HG02642 (cell line): ENCODE data around the gene HOMER1.

Source experiments
- ATAC-seq: cut with Tn5 transposase; IDR thresholded peaks from one replicate; pipeline ENCODE4 v1.9.1; 2021; ENCODE audit warnings: mild to moderate bottlenecking; ENCODE audit not compliant: unreplicated experiment, poor library complexity

HOMER1 gene

DNA sequence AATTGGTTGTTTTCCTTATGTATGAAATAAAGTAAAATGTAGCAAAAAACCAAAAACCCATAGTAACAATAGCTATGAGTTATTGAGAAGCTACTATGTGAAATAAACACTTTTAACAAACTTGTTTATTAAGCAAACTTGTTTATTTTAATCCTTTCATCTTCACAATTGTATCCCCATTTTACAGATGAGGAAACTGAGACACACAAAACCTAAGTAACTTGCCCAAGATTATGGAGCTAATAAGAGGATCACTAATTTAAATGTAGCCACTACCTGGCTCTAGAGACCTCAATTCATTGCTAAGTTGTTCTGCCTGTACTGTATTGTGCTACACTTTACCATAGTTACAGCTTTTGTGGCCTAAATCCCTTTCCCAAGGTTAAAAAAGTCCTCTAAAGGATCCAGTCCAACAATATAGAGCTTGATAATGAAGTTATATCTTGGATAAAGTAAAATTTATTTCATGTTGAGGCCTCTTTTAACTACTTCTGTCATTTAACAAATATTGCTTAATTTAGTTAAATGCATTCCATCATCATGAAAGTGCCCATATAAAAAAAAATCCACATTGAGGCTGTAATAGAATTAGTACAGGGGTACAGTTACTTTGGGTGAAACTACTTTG is 22.1 kb downstream of the HOMER1 start:
- ATAC-seq: no peak

- no peak for ATAC-seq
Measured at GRCh38 chr5:79490323-79490936, 23.5 kb downstream of the HOMER1 start.

- no peak for ATAC-seq
Measured at GRCh38 chr5:79489773-79490172, 24.2 kb downstream of the HOMER1 start.

- no peak for ATAC-seq
Measured at GRCh38 chr5:79488775-79489174, 25.2 kb downstream of the HOMER1 start.

GRCh38 chr5:79488058-79488457 is 25.9 kb downstream of the HOMER1 start:
- no peak for ATAC-seq

DNA sequence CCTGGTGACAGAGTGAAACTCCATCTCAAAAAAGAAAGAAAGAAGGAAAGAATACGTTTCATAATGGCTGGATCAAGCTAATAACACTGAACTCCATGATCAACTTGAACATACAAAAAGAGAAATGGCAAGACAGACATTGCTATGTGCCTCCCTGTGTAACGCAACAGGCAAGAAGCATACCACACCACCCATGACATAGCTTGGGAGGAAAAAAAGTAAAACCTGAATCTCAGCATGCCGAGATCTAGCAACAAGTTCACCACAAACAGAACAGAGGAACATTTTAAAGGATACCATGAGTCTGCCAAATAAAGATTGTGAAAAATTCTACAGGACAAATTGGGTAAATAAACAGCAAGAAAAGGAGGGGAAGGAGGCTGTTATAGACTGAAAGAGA is 26.7 kb downstream of the HOMER1 start:
- no peak for ATAC-seq

DNA sequence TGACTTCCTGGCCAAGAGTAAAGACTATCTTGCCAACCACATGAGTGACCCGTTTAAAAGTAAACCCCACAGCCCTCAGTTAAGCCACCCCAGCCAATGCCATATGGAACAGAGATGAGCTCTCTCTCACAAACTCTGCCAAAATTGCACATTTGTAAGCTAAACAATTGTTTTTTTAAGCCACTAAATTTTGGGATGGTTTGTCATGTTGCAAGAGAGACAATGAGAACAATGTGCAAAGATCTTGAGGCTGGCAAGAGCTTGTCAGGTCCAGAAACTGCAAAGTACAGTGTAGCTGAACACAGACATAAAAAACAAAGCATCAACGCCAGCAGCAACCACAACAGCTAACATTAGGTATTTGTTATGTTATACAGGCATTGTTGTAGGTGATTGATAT is 27.8 kb downstream of the HOMER1 start:
- no peak for ATAC-seq

- ATAC-seq: no peak
Measured at GRCh38 chr5:79484731-79485130, 29.2 kb downstream of the HOMER1 start.

- no peak for ATAC-seq
Measured at GRCh38 chr5:79481574-79481973, 32.4 kb downstream of the HOMER1 start.

- ATAC-seq: no peak
Measured at GRCh38 chr5:79480991-79481390, 32.9 kb downstream of the HOMER1 start.

DNA sequence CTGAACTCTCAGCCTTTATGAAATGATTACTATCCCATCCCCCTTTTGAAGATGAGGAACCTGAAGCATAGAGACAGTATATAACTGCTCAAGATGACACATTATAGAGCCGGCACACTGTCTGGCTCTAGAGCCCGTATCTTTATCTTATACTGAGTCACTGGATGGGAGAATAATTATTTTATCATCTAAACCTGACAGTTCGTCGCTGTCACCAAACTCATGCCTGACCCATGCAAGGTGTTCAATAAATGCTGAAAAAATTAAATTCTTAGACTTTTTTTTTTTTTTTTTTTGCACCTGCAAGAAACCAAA is 38.8 kb downstream of the HOMER1 start:
- ATAC-seq: no peak

- no peak for ATAC-seq
Measured at GRCh38 chr5:79474367-79475151, 39.4 kb downstream of the HOMER1 start.

GRCh38 chr5:79471556-79471955 is 42.4 kb downstream of the HOMER1 start:
- no peak for ATAC-seq

DNA sequence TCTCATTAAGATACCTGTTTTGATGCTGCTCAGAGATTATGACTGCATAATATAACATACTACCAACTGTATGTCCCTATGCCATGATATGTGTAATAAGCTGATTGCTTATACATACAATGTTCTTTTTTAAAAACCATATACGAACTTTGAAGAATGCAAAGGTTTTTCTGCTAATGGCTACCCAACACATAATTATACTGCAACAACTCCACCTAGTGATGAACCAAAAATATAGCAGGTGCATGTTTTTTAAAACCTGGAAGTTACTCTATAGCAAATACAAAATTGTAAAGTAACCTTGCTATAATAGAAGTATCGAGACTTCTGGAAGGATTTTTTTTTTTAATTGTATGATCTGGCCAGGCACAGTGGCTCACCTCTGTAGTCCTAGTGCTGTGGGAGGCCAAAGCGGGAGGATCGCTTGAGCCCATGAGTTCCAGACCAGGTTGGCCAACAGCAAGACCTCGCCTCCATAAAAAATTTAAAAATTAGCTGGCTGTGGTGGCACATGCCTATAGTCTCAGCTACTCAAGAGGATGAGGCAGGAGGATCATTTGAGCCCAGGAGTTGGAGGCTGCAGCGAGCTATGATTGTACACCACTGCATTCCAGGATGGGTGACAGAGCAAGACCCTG is 49.1 kb downstream of the HOMER1 start:
- ATAC-seq: no peak

DNA sequence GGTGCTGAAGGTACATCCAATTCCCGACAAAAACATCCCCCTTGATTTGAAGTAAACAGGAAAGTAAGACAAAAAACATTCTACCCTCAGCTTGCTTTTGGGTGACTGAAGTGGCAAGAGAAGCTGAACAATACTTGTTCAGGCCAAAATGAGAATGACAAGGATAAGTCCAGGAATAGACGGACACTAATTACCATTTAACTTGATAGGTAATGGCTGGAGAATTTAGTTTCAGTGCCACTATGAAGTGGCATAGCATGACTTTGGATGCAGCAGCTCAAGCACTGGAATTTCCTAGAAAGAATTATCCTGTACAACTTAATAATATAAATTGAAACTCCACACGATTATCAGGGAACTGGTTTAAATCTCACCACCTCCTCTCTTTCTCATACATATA is 49.7 kb downstream of the HOMER1 start:
- ATAC-seq: no peak

GRCh38 chr5:79459626-79460025 is 54.3 kb downstream of the HOMER1 start:
- no peak for ATAC-seq

GRCh38 chr5:79456890-79457583 is 56.9 kb downstream of the HOMER1 start:
- peak; percentile 84 for ATAC-seq

DNA sequence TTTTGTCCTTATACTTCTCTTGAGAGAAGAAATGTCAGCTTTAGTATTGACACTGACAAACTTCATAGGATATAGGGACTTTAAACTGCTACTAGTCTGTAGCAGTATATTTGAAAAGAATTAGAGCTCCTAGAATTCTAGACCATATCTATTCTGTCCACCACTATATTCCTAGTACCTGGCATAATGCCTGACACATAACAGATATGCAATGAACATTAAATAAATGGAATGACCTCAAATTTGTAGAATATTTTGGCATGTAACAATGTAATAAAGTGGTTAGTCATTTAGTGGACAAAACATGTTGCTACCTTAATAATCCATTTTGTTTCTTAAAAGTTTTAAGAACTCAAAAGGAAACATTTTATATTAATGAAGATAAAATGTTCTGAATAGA is 57.5 kb downstream of the HOMER1 start:
- ATAC-seq: no peak

DNA sequence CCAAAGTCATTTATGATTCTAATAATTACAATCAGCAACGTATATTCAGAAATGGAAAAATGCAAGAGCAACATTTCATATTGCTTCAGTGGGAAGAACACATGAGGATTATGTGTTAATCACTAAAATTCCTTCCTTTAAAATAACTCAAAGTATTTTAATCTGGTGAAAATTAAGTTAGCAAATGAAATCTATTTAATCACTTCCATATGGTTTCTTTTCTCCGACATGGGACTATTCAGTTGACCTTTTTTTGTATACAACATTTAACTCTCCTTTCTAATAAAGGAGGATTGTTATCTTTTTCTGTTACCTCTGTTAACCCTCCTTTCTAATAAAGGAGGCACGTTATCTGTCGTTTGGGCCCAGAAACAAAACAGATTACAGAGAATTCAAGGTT is 59.9 kb downstream of the HOMER1 start:
- ATAC-seq: no peak

DNA sequence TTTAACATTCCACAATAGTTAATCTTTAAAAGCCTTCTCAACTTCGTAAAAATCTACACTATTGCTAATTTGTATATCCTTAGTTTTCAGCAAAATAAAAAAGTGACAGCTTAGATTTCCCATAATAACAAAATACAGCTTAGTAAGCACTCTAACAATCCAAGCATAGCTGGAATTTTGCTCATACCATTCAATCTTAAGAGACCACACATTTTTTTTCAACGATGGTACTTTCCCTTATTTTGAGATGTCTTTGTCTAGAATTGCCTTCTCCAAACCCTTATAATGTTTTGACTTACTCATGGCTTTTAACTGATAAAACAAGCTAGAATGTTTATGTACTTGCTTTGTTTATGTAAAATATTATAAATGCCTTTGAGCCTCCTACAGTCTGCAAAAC is 65.6 kb downstream of the HOMER1 start:
- ATAC-seq: no peak

DNA sequence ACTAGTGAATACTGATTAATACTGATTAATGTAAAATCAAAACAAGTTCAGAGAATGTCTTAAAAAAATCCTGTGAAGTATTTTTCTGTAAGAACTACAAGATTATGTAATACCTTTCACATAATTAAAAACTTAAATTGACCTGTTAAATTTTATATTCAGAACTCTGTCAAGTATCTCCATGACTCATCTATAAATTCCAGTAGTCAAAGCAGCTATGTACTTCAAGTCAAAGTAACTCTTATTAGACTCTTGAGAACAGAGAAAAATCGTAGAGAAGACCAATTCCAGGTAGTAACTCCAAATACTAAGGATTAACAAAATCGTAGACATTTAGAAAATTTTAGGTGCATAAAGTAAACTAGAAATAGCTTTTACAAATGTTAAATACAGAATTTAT is 77.1 kb downstream of the HOMER1 start:
- ATAC-seq: no peak
